Dendritic cell treated with granulocyte-macrophage colony-stimulating factor and Interleukin-4, amounts not matched to agents 40 ng/mL and 50 ng/mL, for 4 days (primary cell): ENCODE results near the gene DHX38.
A peak's percentile ranks its signal among the peaks of the same experiment; 100 is the strongest.
"Not testable (repeated sequence)": the region's sequence is repeated elsewhere in the genome, so short reads cannot be mapped to it uniquely, and the experiment has no call there.

Experiments
- H3K27ac Mint-ChIP-seq: one replicate; pipeline ENCODE4 v1.8.0; 2022; ENCODE audit warnings: mild to moderate bottlenecking, mixed read lengths
- H3K27me3 Mint-ChIP-seq: one replicate; pipeline ENCODE4 v1.8.0; 2022; ENCODE audit warnings: mild to moderate bottlenecking, mixed read lengths
- H3K36me3 Mint-ChIP-seq: one replicate; pipeline ENCODE4 v1.8.0; 2022; ENCODE audit warnings: low read depth, mixed read lengths
- H3K4me1 Mint-ChIP-seq: one replicate; pipeline ENCODE4 v1.8.0; 2022; ENCODE audit warnings: low read depth, mixed read lengths
- H3K4me3 Mint-ChIP-seq: one replicate; pipeline ENCODE4 v1.8.0; 2022; ENCODE audit warnings: mild to moderate bottlenecking, moderate library complexity, mixed read lengths
- H3K9me3 Mint-ChIP-seq: one replicate; pipeline ENCODE4 v1.8.0; 2022; ENCODE audit warnings: mixed read lengths
- intact Hi-C: fragments of 100-400 bp; cut with micrococcal nuclease; formaldehyde crosslinking; loops from one replicate; pipeline ENCODE4 v1.15.0; 2022

Gene DHX38

DNA sequence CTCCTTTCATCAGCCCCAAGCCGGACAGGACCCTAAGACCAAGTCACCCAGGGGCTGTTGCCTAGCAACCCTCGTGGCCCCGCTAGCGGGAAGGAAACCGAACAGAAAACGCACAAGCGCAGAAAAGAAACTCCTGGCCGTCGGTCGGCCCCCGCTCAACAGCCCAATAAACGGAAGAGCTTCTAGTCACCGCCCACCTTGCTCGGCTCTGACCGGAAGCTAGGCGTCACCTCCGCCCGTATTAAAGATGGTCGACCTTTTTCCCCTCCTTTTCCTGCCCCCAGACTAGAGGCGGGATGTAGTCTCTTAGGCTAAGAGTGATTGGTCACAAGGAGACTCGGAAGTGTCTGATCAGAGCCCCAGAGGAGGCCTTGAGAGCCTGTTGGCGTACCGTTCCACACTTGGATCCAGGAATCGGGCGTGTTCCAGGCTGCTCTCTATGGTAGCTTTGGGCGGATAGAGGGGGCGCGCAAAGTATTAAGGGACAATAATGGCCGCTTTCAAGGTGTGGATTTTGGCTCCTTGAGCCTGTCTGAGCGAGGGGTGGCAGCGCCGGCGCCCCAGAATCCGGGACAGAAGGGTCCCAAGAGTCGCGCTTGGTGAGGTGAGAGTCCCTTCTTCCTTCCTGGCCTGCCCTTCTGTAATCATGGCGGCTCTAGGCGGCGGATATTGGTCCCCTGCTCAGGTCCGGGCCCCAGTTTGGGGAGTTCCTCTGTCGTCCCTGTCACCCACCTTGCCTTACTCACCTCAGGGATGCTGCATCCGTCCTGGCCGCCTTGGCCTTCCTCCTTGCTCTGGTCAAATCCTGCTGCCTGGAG lies at the start of gene DHX38, which contains the start of gene TXNL4B:
TSS of gene DHX38 (plus strand) at position 400 of the 818 bp plus-strand sequence. CDS start 2,311 bp downstream, outside the sequence.
TSS of gene TXNL4B (minus strand) at position 173 of the 818 bp plus-strand sequence. CDS start 2,871 bp downstream, outside the sequence.
- Mint-ChIP-seq H3K27me3 (no peaks in the 10 kb centered on the region), H3K4me1 (peaks cover 41% of the 10 kb centered on the region), H3K36me3 (peaks cover 77% of the 10 kb centered on the region), H3K9me3 (no peaks in the 10 kb centered on the region), H3K4me3 (peak within 1 kb of the TSS; percentile 98), H3K27ac (peak within 1 kb of the TSS; percentile 93)
- intact Hi-C loops, result loop anchor here (1.0 to 10.0 kb wide), 4 partner anchors 85 to 571 kb away; partner anchors contain the start of genes DHODH, PHLPP2 and ZNF821

DNA sequence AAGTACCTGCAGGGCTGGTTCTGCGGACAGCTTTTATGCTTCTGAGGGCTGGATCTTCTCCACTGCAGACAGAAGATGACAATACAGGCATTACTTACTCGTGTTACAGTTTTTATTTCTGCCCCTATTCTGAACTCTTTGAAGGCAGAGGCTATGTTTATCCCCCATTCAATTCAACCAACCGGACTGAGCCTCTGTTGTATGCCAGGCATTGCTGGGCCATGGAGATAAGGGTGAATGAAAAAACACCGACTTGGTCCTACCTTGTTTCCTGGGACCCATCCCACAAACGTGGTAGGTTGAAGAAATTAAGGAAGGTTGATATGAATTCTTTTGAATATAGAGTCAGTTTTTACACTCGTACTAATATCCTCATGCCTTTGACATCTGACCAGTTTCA lies 49.4 kb upstream of the DHX38 start:
- Mint-ChIP-seq H3K9me3 (peaks cover 8% of the 10 kb centered on the region), H3K27me3 (no peaks in the 10 kb centered on the region), H3K36me3 (peaks cover 28% of the 10 kb centered on the region), H3K27ac (no peak overlapping the region), H3K4me3 (no peak overlapping the region), H3K4me1 (peaks cover 7% of the 10 kb centered on the region)
- intact Hi-C loops, result no loop called here

DNA sequence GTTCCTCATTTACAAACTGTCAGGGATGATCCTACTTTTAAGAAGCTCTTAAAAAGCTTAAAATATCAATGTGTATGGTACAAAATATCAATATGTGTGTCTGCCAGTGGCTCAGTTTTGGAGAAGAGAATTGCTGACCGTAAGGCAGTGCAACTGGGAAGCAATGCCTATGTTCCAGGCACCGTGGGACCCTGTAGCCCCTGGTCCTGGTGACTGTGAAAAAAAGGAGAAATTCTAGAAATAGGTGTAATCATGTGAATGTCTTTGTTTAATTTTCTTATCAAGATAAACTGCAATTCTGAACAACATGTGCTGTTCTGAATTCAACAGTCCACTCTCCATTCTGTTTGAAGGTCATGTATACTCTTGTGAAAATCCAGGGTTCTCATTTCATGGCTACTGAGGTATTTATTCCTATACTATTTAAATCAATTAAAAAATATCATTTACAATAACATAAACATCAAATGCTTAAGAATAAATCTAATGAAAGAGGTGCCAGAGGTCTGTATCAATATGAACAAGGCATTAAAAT lies 48.8 kb upstream of the DHX38 start:
- intact Hi-C loops, result no loop called here
- Mint-ChIP-seq H3K9me3 (peaks cover 14% of the 10 kb centered on the region), H3K4me1 (peaks cover 9% of the 10 kb centered on the region), H3K4me3 (no peak overlapping the region), H3K27ac (no peak overlapping the region), H3K27me3 (no peaks in the 10 kb centered on the region), H3K36me3 (peaks cover 34% of the 10 kb centered on the region)

DNA sequence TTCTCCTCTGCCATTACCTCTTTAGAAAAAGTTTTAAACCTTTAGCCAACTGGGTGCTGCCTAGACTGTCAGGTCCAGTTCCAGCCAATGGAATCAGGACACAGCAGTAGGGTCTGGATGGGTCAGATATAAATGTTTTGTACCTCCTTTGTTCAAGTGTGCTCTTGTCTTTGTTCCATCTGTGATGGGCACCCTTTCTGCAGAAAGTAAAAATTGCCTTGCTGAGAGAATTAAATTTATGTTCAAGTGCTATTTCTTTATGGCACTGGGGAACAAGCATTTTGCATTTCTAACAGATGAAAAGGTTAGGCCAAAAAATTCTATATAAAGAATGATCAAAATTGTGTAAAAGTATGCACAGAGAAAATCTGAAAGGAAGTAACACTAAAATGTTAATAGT lies 44.5 kb upstream of the DHX38 start:
- intact Hi-C loops, result no loop called here
- Mint-ChIP-seq H3K36me3 (peaks cover 17% of the 10 kb centered on the region), H3K27ac (no peak overlapping the region), H3K4me1 (peaks cover 33% of the 10 kb centered on the region), H3K4me3 (no peak overlapping the region), H3K9me3 (peaks cover 19% of the 10 kb centered on the region), H3K27me3 (no peaks in the 10 kb centered on the region)

DNA sequence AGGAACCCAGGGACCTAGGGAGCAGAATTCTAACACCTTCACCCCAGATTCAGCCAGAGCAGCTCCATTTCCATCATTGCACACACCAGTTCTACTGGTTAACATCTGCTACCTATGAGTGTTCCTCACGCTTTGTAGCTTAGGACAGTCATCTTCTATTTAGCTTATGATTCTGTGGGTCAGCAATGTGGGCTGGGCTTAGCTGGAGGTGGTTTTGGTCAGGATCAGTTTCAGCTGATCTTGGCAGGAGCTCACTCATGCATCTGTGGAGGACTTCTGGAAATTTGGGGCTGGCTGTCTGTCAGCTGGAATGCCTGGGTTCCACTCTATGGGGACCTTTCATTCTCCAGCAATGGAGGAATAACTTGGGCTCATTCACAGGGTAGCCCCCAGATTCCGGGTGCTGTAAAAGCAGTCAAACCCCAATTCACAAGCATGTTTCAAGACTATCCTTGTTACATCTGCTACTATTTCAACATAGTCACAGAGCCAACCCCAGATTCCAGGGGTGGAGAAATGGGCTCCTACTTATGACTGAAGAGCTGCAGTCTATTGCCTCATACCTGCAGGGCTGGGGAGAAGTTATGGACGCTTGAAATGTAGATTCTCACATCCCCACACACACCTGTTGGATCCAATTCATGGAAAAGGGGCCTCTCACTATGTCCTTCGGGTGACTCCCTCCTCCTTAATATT lies 42.7 kb upstream of the DHX38 start:
- intact Hi-C loops, result no loop called here
- Mint-ChIP-seq H3K27me3 (no peaks in the 10 kb centered on the region), H3K36me3 (peaks cover 17% of the 10 kb centered on the region), H3K9me3 (peaks cover 19% of the 10 kb centered on the region), H3K4me1 (peaks cover 50% of the 10 kb centered on the region), H3K27ac (no peak overlapping the region), H3K4me3 (no peak overlapping the region)

DNA sequence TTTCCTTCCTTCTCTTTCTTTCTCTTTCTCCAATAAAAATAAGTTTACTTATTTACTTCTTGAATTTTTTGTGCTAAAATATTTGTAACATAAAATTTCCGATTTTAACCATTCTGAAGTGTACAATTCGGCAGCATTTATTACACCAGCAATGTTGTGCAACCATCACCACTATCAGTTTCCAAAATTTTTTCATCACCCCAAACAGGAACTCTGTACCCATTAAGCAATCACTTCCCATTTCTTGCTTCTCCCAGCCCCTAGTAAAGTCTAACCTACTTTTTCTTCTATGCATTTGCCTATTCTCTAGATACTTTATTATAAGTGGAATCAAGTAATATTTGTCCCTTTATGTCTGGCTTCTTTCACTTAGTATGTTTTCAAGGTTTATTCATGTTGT lies 41.8 kb upstream of the DHX38 start:
- Mint-ChIP-seq H3K4me3 (peak overlapping the region; percentile 42), H3K27ac (no peak overlapping the region), H3K4me1 (peaks cover 55% of the 10 kb centered on the region), H3K9me3 (peaks cover 19% of the 10 kb centered on the region), H3K27me3 (no peaks in the 10 kb centered on the region), H3K36me3 (peaks cover 17% of the 10 kb centered on the region)
- intact Hi-C loops, result no loop called here

DNA sequence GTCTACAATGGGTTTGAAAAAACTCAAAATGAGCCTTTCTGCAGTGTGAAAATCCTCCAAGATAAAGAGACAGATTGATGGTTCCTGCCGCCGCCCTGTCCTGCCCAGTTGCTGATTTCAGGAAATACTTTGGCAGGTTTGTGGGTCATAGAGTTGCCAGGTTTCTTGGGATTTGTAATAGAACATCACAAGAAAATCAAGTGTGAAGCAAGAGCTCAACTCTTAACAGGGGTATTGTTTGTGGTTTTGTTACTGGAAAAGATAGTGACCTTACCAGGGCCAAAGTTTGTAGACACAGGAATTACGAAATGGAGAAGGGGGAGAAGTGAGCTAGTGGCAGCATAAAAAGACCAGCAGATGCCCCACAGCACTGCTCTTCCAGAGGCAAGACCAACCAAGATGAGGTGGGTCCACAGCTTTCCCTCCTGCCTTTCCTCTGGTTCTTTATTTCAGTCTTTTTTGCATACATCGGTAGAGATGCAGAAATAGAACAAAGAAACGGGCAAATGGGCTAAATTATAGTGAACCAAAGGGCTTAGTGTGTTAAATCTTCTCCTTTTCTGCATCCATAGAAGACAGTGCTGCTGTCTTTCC lies 39.3 kb upstream of the DHX38 start, which contains the start of gene HP:
TSS of gene HP (plus strand) at position 252 of the 594 bp plus-strand sequence. CDS start at position 400, 148 bp downstream.
- peaks cover 11% of the 10 kb centered on the region for H3K36me3 Mint-ChIP-seq
- H3K4me3 Mint-ChIP-seq, intact Hi-C loops, H3K27ac Mint-ChIP-seq, H3K27me3 Mint-ChIP-seq: not testable (repeated sequence)
- H3K9me3 Mint-ChIP-seq, result peaks cover 11% of the 10 kb centered on the region
- peaks cover 59% of the 10 kb centered on the region for H3K4me1 Mint-ChIP-seq

DNA sequence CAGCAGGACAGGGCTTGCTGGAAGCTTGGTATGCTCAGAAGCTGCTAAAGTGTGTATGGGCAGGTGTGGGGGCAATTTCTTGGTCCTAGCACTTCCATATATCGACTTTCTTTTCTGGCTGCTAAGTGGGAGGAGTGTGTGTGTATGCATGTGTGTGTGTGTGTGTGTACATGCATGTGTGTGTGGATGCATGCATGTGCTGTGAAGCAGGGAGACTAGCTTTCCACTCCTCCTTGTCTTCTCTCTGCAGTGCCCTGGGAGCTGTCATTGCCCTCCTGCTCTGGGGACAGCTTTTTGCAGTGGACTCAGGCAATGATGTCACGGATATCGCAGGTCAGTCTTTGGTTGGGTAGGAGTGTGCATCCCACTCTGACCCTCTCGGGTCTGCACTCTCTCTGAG lies 37.7 kb upstream of the DHX38 start:
- intact Hi-C loops, result no loop called here
- Mint-ChIP-seq H3K27me3 (no peaks in the 10 kb centered on the region), H3K36me3 (no peaks in the 10 kb centered on the region), H3K4me3 (no peak overlapping the region), H3K27ac (no peak overlapping the region), H3K4me1 (peaks cover 54% of the 10 kb centered on the region), H3K9me3 (no peaks in the 10 kb centered on the region)

DNA sequence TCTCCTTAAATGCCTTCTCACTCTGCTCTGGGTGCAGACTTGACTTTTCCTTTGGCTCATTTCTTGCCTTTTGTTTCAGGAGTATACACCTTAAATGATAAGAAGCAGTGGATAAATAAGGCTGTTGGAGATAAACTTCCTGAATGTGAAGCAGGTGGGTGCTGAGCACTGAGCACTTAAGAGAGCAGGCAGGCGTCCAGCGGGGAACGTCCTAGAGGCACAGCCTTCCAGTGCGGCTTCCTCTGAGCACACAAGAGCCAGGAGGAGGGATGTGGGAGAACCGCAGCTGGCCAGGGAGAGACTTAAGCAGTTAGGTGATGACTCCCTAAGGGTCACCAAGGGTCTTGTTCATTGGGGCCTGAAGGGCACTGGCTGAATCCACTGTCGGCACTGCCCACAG lies 36.3 kb upstream of the DHX38 start:
- H3K27me3 Mint-ChIP-seq, H3K27ac Mint-ChIP-seq, H3K9me3 Mint-ChIP-seq, intact Hi-C loops, H3K4me3 Mint-ChIP-seq, H3K36me3 Mint-ChIP-seq: not testable (repeated sequence)
- peaks cover 44% of the 10 kb centered on the region for H3K4me1 Mint-ChIP-seq

DNA sequence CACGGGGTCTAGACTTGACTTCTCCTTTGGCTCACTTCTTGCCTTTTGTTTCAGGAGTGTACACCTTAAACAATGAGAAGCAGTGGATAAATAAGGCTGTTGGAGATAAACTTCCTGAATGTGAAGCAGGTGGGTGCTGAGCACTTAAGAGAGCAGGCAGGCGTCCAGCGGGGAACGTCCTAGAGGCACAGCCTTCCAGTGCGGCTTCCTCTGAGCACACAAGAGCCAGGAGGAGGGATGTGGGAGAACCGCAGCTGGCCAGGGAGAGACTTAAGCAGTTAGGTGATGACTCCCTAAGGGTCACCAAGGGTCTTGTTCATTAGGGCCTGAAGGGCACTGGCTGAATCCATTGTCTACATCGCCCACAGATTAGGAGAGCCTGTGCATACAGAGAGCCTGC lies 34.6 kb upstream of the DHX38 start:
- peaks cover 27% of the 10 kb centered on the region for H3K4me1 Mint-ChIP-seq
- H3K4me3 Mint-ChIP-seq, H3K27me3 Mint-ChIP-seq, H3K9me3 Mint-ChIP-seq, H3K36me3 Mint-ChIP-seq, H3K27ac Mint-ChIP-seq, intact Hi-C loops: not testable (repeated sequence)

DNA sequence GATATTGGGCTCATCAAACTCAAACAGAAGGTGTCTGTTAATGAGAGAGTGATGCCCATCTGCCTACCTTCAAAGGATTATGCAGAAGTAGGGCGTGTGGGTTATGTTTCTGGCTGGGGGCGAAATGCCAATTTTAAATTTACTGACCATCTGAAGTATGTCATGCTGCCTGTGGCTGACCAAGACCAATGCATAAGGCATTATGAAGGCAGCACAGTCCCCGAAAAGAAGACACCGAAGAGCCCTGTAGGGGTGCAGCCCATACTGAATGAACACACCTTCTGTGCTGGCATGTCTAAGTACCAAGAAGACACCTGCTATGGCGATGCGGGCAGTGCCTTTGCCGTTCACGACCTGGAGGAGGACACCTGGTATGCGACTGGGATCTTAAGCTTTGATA lies 33.2 kb upstream of the DHX38 start:
- H3K9me3 Mint-ChIP-seq, result no peaks in the 10 kb centered on the region
- H3K4me3 Mint-ChIP-seq, result no peak overlapping the region
- intact Hi-C loops, result no loop called here
- no peaks in the 10 kb centered on the region for H3K36me3 Mint-ChIP-seq
- peaks cover 15% of the 10 kb centered on the region for H3K4me1 Mint-ChIP-seq
- no peak overlapping the region for H3K27ac Mint-ChIP-seq
- no peaks in the 10 kb centered on the region for H3K27me3 Mint-ChIP-seq

DNA sequence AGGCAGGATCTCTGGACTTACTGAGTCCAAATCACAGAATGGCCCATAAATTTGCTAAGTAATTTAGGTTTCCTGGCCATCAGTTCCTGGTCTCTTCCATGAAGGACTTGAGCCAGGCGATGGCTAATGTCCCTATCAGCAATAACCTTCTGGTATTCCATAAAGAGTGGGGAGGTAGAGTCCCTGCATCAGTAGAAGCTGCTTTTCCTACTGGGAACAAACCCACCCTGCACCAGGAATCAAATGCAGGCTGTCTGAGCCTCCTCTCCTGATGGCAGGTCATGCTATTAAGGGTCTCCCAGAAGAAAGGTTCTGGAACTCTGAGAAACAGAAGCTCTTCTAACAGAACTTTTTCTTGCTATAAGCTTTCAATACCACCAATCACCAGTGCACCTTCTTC lies 32.1 kb upstream of the DHX38 start:
- no peaks in the 10 kb centered on the region for H3K9me3 Mint-ChIP-seq
- intact Hi-C loops, result no loop called here
- H3K27ac Mint-ChIP-seq, result no peak overlapping the region
- no peaks in the 10 kb centered on the region for H3K27me3 Mint-ChIP-seq
- peaks cover 6% of the 10 kb centered on the region for H3K4me1 Mint-ChIP-seq
- H3K36me3 Mint-ChIP-seq, result no peaks in the 10 kb centered on the region
- no peak overlapping the region for H3K4me3 Mint-ChIP-seq

DNA sequence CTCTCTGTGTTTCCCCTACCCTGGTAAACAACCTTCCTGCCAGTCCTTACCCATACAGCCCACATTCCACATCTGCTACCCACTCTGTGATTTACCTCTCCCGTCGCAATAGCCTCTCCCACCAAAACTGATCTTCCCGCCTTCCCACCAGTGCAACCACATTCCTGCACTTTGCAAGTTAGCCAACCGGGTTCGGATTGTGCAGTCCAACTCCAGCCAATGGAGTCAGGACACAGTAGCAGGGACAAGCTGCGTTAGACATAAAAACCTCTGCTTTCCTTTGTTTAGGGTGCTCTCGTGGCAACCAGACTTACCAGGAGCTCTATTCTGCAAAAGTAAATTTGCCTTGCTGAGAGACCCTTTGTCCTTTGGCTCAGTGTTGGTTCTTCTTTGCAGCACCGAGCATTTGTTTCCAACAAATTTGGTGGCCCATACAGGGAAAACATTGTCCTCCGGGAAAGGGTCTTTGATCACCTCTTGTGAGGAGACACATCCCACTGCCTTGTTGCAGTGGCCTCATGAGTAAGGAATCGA lies 29.2 kb upstream of the DHX38 start:
- Mint-ChIP-seq H3K36me3 (no peaks in the 10 kb centered on the region), H3K4me1 (peaks cover 6% of the 10 kb centered on the region), H3K9me3 (no peaks in the 10 kb centered on the region), H3K27me3 (no peaks in the 10 kb centered on the region), H3K4me3 (no peak overlapping the region), H3K27ac (no peak overlapping the region)
- intact Hi-C loops, result no loop called here
